ENCODE results near the gene FAM228A.

FAM228A gene

DNA sequence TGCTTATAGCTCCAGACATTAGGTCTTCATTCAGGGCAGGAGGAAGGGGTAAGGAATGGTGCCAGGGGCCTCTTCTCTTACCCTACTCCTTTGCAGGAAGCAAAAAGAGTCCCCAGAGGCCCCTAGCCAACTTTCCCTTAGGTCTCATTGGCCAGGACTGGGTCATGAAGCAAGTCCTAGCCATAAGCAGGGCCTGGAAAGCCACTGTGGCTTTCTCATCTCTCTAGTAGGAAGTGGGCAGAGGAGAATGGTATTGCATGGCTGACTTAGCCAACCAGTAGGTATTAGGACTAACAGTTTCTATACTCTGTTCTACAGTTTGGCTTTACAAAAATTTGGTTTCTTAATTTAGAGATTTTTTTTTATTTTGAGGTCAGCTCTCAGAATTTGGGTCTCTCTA lies 4.8 kb downstream of the FAM228A start:
- H3K4me3 ChIP-seq (ENCODE audit: insufficient read depth, low read length, poor library complexity, severe bottlenecking) = no peak overlapping the region
- TF ChIP-seq CTCF (IDR thresholded peaks at IDR 0.05; ENCODE audit: insufficient read depth, low read length, poor library complexity, severe bottlenecking) = no peak
- no peak for TF ChIP-seq EZH2phosphoT487 (conservative IDR thresholded peaks at IDR 0.05; ENCODE audit: low read length)
- H3K4me2 ChIP-seq (ENCODE audit: low read depth, low read length, poor library complexity, severe bottlenecking) = no peak overlapping the region

DNA sequence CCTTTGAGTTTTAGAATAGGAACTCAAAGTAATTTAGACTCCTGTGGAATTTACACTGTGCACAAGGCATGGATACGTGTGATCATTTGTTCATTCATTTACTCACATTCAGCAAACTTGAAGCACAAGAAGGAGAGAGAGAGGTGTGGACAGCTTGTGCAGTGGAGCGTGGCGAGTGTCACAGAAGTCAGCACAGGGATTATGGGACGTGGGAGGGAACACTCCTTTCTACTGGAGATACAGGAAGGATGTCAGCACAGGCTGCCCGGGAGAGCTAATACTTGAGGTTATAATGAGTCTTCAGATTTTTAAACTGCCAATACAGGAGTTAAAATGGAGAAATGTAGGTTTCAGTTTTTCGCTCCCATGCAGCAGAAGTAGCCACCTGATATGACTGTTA lies 7.0 kb downstream of the FAM228A start:
- H3K9me2 ChIP-seq (replicated peaks; ENCODE audit: insufficient read depth, low read length) = no peaks in the 10 kb centered on the region
- H3K27me3 ChIP-seq (ENCODE audit: low read length) = no peaks in the 10 kb centered on the region
- no peak overlapping the region for H3K4me3 ChIP-seq (ENCODE audit: insufficient read depth, low read length, poor library complexity, severe bottlenecking)
- H3K9ac ChIP-seq (ENCODE audit: low read length) = no peak overlapping the region
- TF ChIP-seq EZH2phosphoT487 (conservative IDR thresholded peaks at IDR 0.05; ENCODE audit: low read length) (no peak), CTCF (IDR thresholded peaks at IDR 0.05; ENCODE audit: insufficient read depth, low read length, poor library complexity, severe bottlenecking) (no peak)
- no peak overlapping the region for H3K4me2 ChIP-seq (ENCODE audit: low read depth, low read length, poor library complexity, severe bottlenecking)
- no peak overlapping the region for H2AFZ ChIP-seq (ENCODE audit: low read depth, low read length, severe bottlenecking)
- no peaks in the 10 kb centered on the region for H3K79me2 ChIP-seq (ENCODE audit: insufficient read depth, low read length)
- H3K9me3 ChIP-seq (ENCODE audit: insufficient read depth, low read length) = no peaks in the 10 kb centered on the region
- no peak overlapping the region for H3K27ac ChIP-seq (ENCODE audit: low read depth, low read length)
- H3F3A ChIP-seq (ENCODE audit: insufficient read depth) = no peaks in the 10 kb centered on the region
- no peaks in the 10 kb centered on the region for H3K36me3 ChIP-seq (ENCODE audit: low read length)
- H4K20me1 ChIP-seq (ENCODE audit: low read depth, low read length) = no peaks in the 10 kb centered on the region

More for the DNA sequence above, 4.8 kb downstream of the FAM228A start:
- Histone ChIP-seq H2AFZ (ENCODE audit: low read depth, low read length, severe bottlenecking) (no peak overlapping the region), H3K27me3 (ENCODE audit: low read length) (no peaks in the 10 kb centered on the region), H3K9me2 (replicated peaks; ENCODE audit: insufficient read depth, low read length) (no peaks in the 10 kb centered on the region), H3K9me3 (ENCODE audit: insufficient read depth, low read length) (no peaks in the 10 kb centered on the region), H4K20me1 (ENCODE audit: low read depth, low read length) (no peaks in the 10 kb centered on the region), H3K36me3 (ENCODE audit: low read length) (no peaks in the 10 kb centered on the region), H3F3A (ENCODE audit: insufficient read depth) (no peaks in the 10 kb centered on the region), H3K79me2 (ENCODE audit: insufficient read depth, low read length) (no peaks in the 10 kb centered on the region), H3K27ac (ENCODE audit: low read depth, low read length) (no peak overlapping the region), H3K9ac (ENCODE audit: low read length) (no peak overlapping the region)

DNA sequence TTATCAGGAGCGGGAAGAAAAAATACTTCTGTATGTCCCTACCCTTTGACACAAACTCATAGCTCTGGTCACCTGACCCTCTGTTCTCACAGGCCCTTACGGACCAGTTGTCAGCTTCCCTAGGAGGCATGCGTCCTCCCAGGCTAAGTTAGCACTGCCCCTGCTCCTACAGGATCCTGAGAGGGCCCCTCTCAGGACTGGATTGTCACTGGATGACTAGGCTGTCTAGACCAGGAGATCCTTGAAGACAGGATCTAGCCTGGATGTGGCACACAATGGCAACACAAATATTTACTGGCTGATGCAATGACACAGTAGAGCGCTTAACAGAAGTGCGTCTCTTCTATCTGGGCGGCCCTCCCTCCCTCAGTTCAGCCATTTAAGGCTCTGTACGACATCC lies 7.7 kb downstream of the FAM228A start:
- Histone ChIP-seq H3F3A (ENCODE audit: insufficient read depth) (no peaks in the 10 kb centered on the region), H3K9ac (ENCODE audit: low read length) (no peak overlapping the region), H3K4me3 (ENCODE audit: insufficient read depth, low read length, poor library complexity, severe bottlenecking) (no peak overlapping the region), H3K27me3 (ENCODE audit: low read length) (no peaks in the 10 kb centered on the region), H3K9me3 (ENCODE audit: insufficient read depth, low read length) (no peaks in the 10 kb centered on the region), H2AFZ (ENCODE audit: low read depth, low read length, severe bottlenecking) (no peak overlapping the region), H3K27ac (ENCODE audit: low read depth, low read length) (no peak overlapping the region), H3K79me2 (ENCODE audit: insufficient read depth, low read length) (no peaks in the 10 kb centered on the region), H3K9me2 (replicated peaks; ENCODE audit: insufficient read depth, low read length) (no peaks in the 10 kb centered on the region), H3K4me2 (ENCODE audit: low read depth, low read length, poor library complexity, severe bottlenecking) (no peak overlapping the region), H3K36me3 (ENCODE audit: low read length) (no peaks in the 10 kb centered on the region), H4K20me1 (ENCODE audit: low read depth, low read length) (no peaks in the 10 kb centered on the region)
- TF ChIP-seq EZH2phosphoT487 (conservative IDR thresholded peaks at IDR 0.05; ENCODE audit: low read length) (no peak), CTCF (IDR thresholded peaks at IDR 0.05; ENCODE audit: insufficient read depth, low read length, poor library complexity, severe bottlenecking) (no peak)

Data from SU-DHL-6 (cell line).